ENCODE data around the gene ZDHHC8.

ZDHHC8 gene

DNA sequence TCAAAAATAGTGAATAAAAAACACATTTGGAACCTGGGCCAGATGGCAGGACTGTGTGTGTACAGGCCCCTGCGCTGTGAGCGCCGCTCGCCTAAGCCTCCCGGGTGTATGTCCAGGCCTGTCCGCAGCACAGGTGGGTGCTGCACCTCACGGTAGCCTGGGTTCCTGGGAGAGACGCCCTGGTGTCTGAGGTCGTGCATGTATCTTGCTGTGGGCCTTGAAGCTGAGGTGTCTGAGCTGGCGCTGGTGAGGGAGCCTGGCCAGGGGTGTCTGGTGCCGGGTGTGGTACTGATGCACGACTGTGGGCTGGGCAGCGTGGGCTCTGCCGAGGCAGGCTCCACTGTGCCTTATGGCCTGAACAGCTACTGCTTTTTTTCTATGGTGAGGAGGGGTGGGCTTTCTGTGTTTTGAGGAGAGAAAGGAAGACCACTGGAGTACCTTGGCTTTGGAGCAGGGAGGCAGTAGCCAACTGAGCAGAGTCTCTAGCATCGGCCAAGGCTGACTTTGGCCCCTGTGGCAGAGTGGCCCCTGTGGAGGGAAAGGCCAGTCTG is 4.2 kb upstream of the ZDHHC8 start:
- TF ChIP-seq CTCF (conservative IDR thresholded peaks at IDR 0.05; ENCODE audit: control insufficient read depth, insufficient read depth, low read depth, low read length): no peak
- no peak overlapping the region for H3K4me3 ChIP-seq (ENCODE audit: control insufficient read depth, low read depth, low read length)
- no peak for DNase-seq (ENCODE audit: low read depth)

- H3K4me3 ChIP-seq (ENCODE audit: control insufficient read depth, low read depth, low read length): no peak overlapping the region
- DNase-seq (ENCODE audit: low read depth): no peak
- TF ChIP-seq CTCF (conservative IDR thresholded peaks at IDR 0.05; ENCODE audit: control insufficient read depth, insufficient read depth, low read depth, low read length): no peak
Observed at GRCh38 chr22:20127869-20128618, 3.6 kb upstream of the ZDHHC8 start.

DNA sequence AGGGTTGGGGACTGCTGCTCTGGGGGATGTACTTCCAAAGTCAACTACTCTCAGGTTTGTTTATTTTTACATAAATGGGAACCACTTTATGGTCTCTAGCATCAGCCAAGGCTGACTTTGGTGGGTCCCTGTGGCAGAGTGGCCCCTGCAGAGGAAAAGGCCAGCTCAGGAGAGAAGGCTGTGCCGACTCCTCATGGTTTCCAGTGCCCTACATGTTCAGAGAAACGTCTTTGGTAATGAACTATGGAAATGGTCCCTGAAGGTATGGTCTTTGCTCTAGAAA is 3.0 kb upstream of the ZDHHC8 start:
- H3K4me3 ChIP-seq (ENCODE audit: control insufficient read depth, low read depth, low read length): no peak overlapping the region
- DNase-seq (ENCODE audit: low read depth): no peak
- TF ChIP-seq CTCF (conservative IDR thresholded peaks at IDR 0.05; ENCODE audit: control insufficient read depth, insufficient read depth, low read depth, low read length): no peak

GRCh38 chr22:20128902-20129746 is 2.5 kb upstream of the ZDHHC8 start:
- TF ChIP-seq CTCF (conservative IDR thresholded peaks at IDR 0.05; ENCODE audit: control insufficient read depth, insufficient read depth, low read depth, low read length): peak; percentile 48
- H3K4me3 ChIP-seq (ENCODE audit: control insufficient read depth, low read depth, low read length): no peak overlapping the region
- DNase-seq (ENCODE audit: low read depth): peak; percentile 53

- DNase-seq (ENCODE audit: low read depth): no peak
- no peak for TF ChIP-seq CTCF (conservative IDR thresholded peaks at IDR 0.05; ENCODE audit: control insufficient read depth, insufficient read depth, low read depth, low read length)
- no peak overlapping the region for H3K4me3 ChIP-seq (ENCODE audit: control insufficient read depth, low read depth, low read length)
Observed at GRCh38 chr22:20129747-20130014, 1.9 kb upstream of the ZDHHC8 start.

DNA sequence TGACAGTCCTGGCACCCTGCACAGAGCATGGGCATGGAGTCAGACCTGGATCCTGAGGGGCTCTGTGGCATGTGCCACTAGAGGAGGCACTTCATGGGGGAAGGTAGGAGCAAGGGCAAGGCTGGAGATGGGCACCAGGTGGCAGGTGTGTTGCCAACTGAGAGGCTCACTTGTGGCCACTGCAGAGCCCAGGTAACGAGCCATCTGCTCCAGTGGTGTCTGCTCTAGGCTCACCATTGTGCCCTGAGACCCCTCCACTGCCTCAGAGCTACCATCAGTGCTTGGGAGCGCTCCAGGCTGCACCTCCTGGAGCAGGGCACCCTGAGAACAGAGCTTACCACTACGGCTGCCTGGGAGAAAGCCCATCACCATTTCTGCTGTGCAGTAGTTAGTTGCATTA is 1.3 kb upstream of the ZDHHC8 start:
- no peak for TF ChIP-seq CTCF (conservative IDR thresholded peaks at IDR 0.05; ENCODE audit: control insufficient read depth, insufficient read depth, low read depth, low read length)
- no peak for DNase-seq (ENCODE audit: low read depth)

More for the DNA sequence above, 1.3 kb upstream of the ZDHHC8 start:
- H3K4me3 ChIP-seq (ENCODE audit: control insufficient read depth, low read depth, low read length): no peak overlapping the region
